GM19395 (cell line): ENCODE results near the gene ZAP70.
"Not testable (repeated sequence)": the region's sequence is repeated elsewhere in the genome, so short reads cannot be mapped to it uniquely, and the experiment has no call there.

Source experiments
- ATAC-seq: cut with Tn5 transposase; IDR thresholded peaks from one replicate; pipeline ENCODE4 v1.9.1; 2021; ENCODE audit warnings: mild to moderate bottlenecking, moderate library complexity; ENCODE audit not compliant: unreplicated experiment

The ZAP70 gene

DNA sequence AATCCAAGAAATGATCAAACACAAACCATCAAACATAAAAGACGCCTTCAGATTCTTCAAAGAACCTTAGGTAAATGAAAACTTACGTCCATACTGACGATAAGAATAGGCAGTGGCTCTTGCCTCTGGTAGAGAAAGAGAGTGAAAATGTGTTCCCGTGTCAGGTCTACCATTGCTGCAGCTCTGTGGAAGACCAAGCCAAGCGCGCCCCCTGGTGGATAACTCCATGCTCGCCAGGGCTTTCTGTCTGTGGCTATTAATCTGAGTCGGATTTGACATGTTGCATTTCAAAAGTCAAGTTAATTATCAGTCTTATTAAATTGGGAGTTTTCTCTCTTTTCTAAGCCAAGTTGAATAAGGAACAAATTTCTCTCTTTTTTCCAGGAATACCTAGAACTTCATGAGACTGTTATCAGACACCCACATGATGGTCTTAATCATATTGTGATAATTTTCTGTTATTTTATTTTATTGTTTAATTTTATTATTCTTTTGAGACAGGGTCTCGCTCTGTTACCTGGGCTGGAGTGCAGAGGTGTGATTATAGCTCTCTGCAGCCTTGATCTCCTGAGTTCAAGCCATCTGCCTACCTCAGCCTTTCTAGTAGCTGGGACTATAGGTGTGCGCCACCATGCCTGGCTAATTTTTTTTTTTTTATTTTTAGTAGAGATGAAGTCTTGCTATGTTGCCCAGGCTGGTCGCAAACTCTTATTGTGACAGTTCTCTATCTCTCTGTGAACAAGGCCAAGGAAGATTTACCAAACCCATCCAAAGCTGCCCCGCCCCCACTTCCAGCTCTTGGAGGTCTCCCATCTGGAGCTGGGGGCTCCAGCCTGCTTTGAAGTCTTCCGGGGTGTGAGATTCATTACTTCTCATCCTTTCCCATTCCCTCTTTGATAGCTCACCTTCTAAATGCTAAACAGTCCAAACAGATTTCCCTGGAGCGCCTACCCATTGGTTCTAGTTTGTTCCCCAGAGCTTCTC, 15.8 kb upstream of the ZAP70 start:
- peak; percentile 84 for ATAC-seq

DNA sequence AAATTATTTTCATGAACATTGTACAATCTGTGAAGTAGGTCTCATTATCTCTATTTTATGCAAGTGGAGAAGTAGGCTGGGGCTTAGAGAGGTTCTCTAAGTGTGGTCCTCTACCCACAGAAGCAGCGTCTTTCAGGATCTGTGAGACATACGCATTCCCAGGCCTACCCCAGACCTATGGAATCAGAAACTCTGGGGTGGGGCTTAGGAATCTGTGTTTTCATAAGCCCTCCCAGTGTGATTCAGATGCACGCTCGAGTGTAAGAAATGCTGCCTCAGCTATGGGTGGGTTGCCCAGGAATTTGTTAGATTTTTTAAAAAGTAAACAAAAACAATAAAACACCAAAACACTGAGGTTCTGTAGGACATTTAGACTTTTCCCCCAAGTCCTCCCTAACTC, 14.8 kb upstream of the ZAP70 start:
- ATAC-seq = no peak

GRCh38 chr2:97699765-97700444, 13.5 kb upstream of the ZAP70 start:
- no peak for ATAC-seq

GRCh38 chr2:97701186-97701585, 12.2 kb upstream of the ZAP70 start:
- ATAC-seq = no peak

- no peak for ATAC-seq
Observed at GRCh38 chr2:97701851-97702465, 11.4 kb upstream of the ZAP70 start.

DNA sequence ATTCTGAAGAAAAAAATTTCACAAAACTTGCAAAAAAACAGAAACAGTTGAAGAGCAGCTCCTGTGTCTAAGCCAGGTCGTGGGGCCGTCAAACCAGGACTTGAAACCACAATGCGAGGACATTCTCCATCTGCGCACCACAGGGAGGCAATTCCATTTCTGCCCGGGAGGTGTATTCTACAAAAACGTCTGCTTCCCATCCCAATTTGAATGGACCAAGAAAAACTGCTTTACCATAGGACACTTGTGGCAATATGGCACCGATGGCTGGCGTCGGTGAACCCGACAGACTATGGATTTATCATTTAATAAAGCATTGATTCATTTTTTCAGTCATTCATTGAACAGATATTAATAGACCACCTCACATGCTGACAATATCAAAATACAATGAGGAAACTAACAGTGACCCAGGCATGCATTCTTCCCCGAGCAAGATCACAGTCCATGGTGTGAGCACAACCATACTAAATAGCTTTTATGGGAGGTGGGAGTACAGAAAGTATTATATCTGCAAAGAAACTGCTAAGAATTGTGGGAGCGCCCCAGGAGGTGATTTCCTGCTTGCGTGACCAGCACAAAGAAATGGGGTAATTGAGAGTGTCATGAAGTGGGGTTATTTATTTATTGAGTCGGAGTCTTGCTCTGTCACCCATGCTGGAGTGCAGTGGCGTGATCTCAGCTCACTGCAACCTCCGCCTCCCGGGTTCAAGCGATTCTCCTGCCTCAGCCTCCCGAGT, 10.5 kb upstream of the ZAP70 start:
- ATAC-seq = no peak

DNA sequence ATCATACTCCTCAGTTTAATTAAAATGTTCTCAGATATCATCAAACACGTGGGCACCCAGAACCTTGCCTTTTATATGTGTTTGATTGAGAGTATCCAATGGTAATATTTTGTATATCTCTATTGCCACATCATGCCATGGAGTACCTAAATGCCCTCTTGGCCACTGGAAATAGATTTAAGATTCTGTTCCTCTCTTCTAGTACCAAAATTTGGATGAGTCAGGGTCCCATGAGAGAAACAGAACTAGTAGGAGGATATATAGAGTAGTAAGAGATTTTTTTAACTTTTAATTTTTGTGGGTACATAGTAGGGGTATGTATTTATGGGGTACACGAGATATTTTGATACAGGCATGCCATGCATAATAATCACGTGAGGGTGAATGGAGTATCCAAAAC, 9.6 kb upstream of the ZAP70 start:
- ATAC-seq = no peak

DNA sequence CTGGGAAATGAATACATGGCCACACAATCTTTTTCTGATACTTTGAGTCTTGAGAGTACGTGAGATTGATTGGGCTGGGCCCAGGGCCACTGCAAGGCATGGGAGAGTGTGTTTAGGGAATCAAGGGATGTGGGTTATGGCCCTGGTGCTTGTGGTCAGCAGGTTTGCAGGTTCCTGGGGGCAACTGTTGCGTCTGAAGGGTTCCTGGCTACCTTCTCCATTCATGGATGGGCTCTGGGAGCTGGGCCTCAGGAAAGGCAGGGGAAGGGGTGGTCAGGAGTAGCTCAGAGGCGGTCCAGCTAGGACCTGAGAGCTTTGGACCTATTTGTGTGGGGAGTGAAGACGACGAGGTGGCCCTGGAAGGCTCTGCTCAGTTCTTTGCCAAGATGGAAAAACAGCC, 8.4 kb upstream of the ZAP70 start:
- ATAC-seq = no peak

DNA sequence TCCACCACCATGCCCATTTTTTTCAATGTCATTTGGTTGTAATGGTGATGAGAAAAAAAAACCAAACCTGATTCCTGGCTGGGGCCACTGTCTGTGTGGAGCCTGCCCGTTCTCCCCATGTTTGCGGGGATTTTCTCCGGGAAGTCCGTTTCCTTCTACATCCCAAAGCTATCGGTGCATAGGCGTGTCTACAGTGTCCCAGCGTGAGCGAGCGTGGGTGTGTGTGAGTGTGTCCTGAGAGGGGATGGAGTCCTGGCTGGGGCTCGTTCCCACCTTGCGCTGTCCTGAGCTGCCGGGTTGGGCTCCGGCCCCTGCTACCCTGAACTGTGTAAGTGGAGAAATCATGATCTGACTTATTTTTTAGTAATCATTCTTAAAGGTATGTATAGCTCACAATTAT, 7.3 kb upstream of the ZAP70 start:
- no peak for ATAC-seq

- ATAC-seq = no peak
Observed at GRCh38 chr2:97706708-97707345, 6.5 kb upstream of the ZAP70 start.

- ATAC-seq = no peak
Observed at GRCh38 chr2:97707362-97708047, 5.9 kb upstream of the ZAP70 start.

- no peak for ATAC-seq
Observed at GRCh38 chr2:97708048-97708380, 5.4 kb upstream of the ZAP70 start.

- no peak for ATAC-seq
Observed at GRCh38 chr2:97708608-97709007, 4.8 kb upstream of the ZAP70 start.

GRCh38 chr2:97711394-97711711, 2.0 kb upstream of the ZAP70 start:
- ATAC-seq = no peak

- not testable (repeated sequence) for ATAC-seq
Observed at GRCh38 chr2:97712175-97712574, 1.2 kb upstream of the ZAP70 start.

GRCh38 chr2:97712693-97713295, 582 bp upstream of the ZAP70 start:
- ATAC-seq = no peak

- no peak for ATAC-seq
Observed at GRCh38 chr2:97714084-97714949, 941 bp downstream of the ZAP70 start.

DNA sequence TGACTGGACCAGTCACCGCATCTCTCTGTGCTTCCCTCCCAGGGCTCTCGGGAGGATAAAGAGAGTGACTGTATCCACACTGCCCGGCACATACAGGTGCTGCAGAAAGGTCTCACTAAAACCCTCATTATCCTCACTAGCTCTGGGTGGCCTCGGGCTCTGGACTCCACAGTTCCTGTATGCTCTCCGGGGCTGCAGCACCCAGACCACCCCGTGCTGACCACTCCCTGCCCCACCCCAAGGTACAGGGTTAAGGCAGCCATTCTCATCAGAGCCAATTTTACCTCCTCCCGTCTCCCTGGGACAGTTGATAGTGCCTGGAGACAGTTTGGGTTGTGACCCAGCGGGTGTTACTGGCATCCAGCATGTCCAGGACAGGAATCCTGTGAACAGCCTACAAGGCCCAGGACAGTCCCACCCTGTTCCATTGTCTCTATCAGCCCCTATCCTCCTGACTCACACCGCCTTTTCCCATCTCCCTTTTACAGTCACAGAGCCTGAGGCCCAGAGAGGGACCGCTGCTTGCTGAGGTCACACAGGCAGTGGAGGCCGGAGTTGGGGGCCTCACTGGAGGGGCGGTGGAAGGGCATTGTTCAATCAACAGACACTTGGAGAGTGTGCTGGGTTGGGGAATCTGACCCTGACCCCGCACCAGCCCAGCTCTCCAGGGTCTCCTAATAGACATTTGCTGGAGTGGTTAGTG, 1.7 kb downstream of the ZAP70 start:
- ATAC-seq = no peak
